Activated CD4-positive, CD25-positive, alpha-beta regulatory T cell treated with anti-CD3 and anti-CD28 coated beads, Interleukin-2, amount 50 U/mL, for 16 hours (primary cell): ENCODE data around the gene WNT7A.

Experiments
- DNase-seq: peaks from one replicate; pipeline ENCODE4 v3.0.0-alpha.2; 2020; ENCODE audit warnings: low read depth, low spot score

Gene WNT7A

GRCh38 chr3:13793451-13793850 is 86.4 kb downstream of the WNT7A start:
- DNase-seq, result no peak

- DNase-seq, result no peak
Observed at GRCh38 chr3:13792512-13793371, 87.1 kb downstream of the WNT7A start.

GRCh38 chr3:13792051-13792490 is 87.8 kb downstream of the WNT7A start:
- DNase-seq, result no peak

GRCh38 chr3:13791198-13792050 is 88.4 kb downstream of the WNT7A start:
- no peak for DNase-seq

GRCh38 chr3:13790376-13791197 is 89.3 kb downstream of the WNT7A start:
- DNase-seq, result no peak

GRCh38 chr3:13788522-13789424 is 91.1 kb downstream of the WNT7A start:
- no peak for DNase-seq

GRCh38 chr3:13787533-13788132 is 92.2 kb downstream of the WNT7A start:
- no peak for DNase-seq

GRCh38 chr3:13786811-13787210 is 93.1 kb downstream of the WNT7A start:
- no peak for DNase-seq

- DNase-seq, result no peak
Observed at GRCh38 chr3:13785853-13786436, 93.9 kb downstream of the WNT7A start.

- DNase-seq, result no peak
Observed at GRCh38 chr3:13785351-13785750, 94.5 kb downstream of the WNT7A start.

GRCh38 chr3:13783476-13783875 is 96.4 kb downstream of the WNT7A start:
- DNase-seq, result no peak

GRCh38 chr3:13782501-13782900 is 97.4 kb downstream of the WNT7A start:
- no peak for DNase-seq

GRCh38 chr3:13781417-13781816 is 98.5 kb downstream of the WNT7A start:
- DNase-seq, result no peak

- no peak for DNase-seq
Observed at GRCh38 chr3:13780432-13781176, 99.3 kb downstream of the WNT7A start.

GRCh38 chr3:13776253-13777050 is 103.4 kb downstream of the WNT7A start:
- DNase-seq, result no peak

- no peak for DNase-seq
Observed at GRCh38 chr3:13772885-13773745, 106.8 kb downstream of the WNT7A start.

- DNase-seq, result no peak
Observed at GRCh38 chr3:13772321-13772745, 107.5 kb downstream of the WNT7A start.
